Liver (tissue), 9 donors: ENCODE measurements around the gene FMN1. TPM values are rescaled to one million over a fixed set of nuclear protein-coding genes. Genes with fewer than 3 reads are reported as not detected.

Source experiments
- DNase-seq: peaks from one replicate; pipeline ENCODE4 v3.0.0-alpha.2; 2017; ENCODE audit warnings: low spot score
- H3K27ac ChIP-seq, 2 donors: one replicate each; pipeline ENCODE4 v1.7.0; 2013; ENCODE audit warnings: inconsistent platforms in 2 of 2, low read length in 2 of 2, control low read depth in 1 of 2, low read depth in 1 of 2, mild to moderate bottlenecking in 1 of 2
- H3K27me3 ChIP-seq, 4 donors: one replicate each; pipeline versions ENCODE4 v1.6.1 to v1.7.0; 2013; ENCODE audit warnings: low read length in 3 of 4, inconsistent platforms in 1 of 4, mild to moderate bottlenecking in 1 of 4, moderate library complexity in 1 of 4; ENCODE audit not compliant: control insufficient read depth in 4 of 4, insufficient read depth in 4 of 4
- H3K36me3 ChIP-seq, 4 donors: one replicate each; pipeline versions ENCODE4 v1.6.1 to v1.7.0; 2013; ENCODE audit warnings: low read length in 3 of 4, mild to moderate bottlenecking in 3 of 4, low read depth in 1 of 4, moderate library complexity in 1 of 4; ENCODE audit not compliant: control insufficient read depth in 4 of 4, insufficient read depth in 3 of 4
- H3K4me1 ChIP-seq, 4 donors: one replicate each; pipeline versions ENCODE4 v1.6.1 to v1.7.0; 2013; ENCODE audit warnings: low read length in 3 of 4, mild to moderate bottlenecking in 3 of 4, moderate library complexity in 1 of 4; ENCODE audit not compliant: control insufficient read depth in 4 of 4, insufficient read depth in 4 of 4
- H3K4me3 ChIP-seq, 3 donors: one replicate each; pipeline versions ENCODE4 v1.6.1 to v1.7.0; 2013; ENCODE audit warnings: low read length in 3 of 3, control low read depth in 1 of 3, low read depth in 1 of 3, mild to moderate bottlenecking in 1 of 3
- H3K9ac ChIP-seq, 2 donors: one replicate each; pipeline ENCODE4 v1.7.0; 2013; ENCODE audit warnings: low read length in 2 of 2, mild to moderate bottlenecking in 2 of 2, moderate library complexity in 2 of 2, control low read depth in 1 of 2, low read depth in 1 of 2
- H3K9me3 ChIP-seq, 4 donors: one replicate each; pipeline versions ENCODE4 v1.6.1 to v1.7.0; 2013; ENCODE audit warnings: low read length in 3 of 4; ENCODE audit not compliant: control insufficient read depth in 4 of 4
- CTCF ChIP-seq: fragments of 150-350 bp; IDR thresholded peaks from 2 replicates; pipeline ENCODE4 v1.5.1; 2017; ENCODE audit warnings: improper control_type of control experiment, low read depth, low read length; ENCODE audit not compliant: missing input control
- EGR1 ChIP-seq, 2 donors: IDR thresholded peaks; 2 replicates each; pipeline ENCODE4 v1.6.1; 2016 to 2018; ENCODE audit warnings: antibody characterized with exemption in 2 of 2, low read depth in 2 of 2
- FOXA2 ChIP-seq: IDR thresholded peaks from 2 replicates; pipeline ENCODE4 v1.6.1; 2016; ENCODE audit warnings: antibody characterized with exemption
- GABPA ChIP-seq, 2 donors: IDR thresholded peaks in 1 of 2; conservative IDR thresholded peaks in 1 of 2; 2 replicates each; pipeline ENCODE4 v1.6.1; 2016; ENCODE audit warnings: antibody characterized with exemption in 2 of 2, mild to moderate bottlenecking in 1 of 2, moderate library complexity in 1 of 2
- HNF4A ChIP-seq, 2 donors: conservative IDR thresholded peaks; 2 replicates each; pipeline ENCODE4 v1.6.1; 2016; ENCODE audit warnings: antibody characterized with exemption in 2 of 2, mild to moderate bottlenecking in 2 of 2
- HNF4G ChIP-seq: IDR thresholded peaks from 2 replicates; pipeline ENCODE4 v1.6.1; 2016; ENCODE audit warnings: antibody characterized with exemption
- JUND ChIP-seq, 2 donors: IDR thresholded peaks; 2 replicates each; pipeline ENCODE4 v1.6.1; 2016; ENCODE audit warnings: antibody characterized with exemption in 2 of 2
- NR2F2 ChIP-seq: IDR thresholded peaks from 2 replicates; pipeline ENCODE4 v1.6.1; 2016; ENCODE audit warnings: antibody characterized with exemption
- RAD21 ChIP-seq, 2 donors: IDR thresholded peaks; 2 replicates each; pipeline ENCODE4 v1.6.1; 2016; ENCODE audit warnings: antibody characterized with exemption in 2 of 2, mild to moderate bottlenecking in 2 of 2
- REST ChIP-seq: IDR thresholded peaks from 2 replicates; pipeline ENCODE4 v1.6.1; 2016; ENCODE audit warnings: antibody characterized with exemption, mild to moderate bottlenecking
- RXRA ChIP-seq, 2 donors: IDR thresholded peaks; 2 replicates each; pipeline ENCODE4 v1.6.1; 2017 to 2018; ENCODE audit warnings: antibody characterized with exemption in 2 of 2, mild to moderate bottlenecking in 1 of 2
- SP1 ChIP-seq: IDR thresholded peaks from 2 replicates; pipeline ENCODE4 v1.6.1; 2018; ENCODE audit warnings: antibody characterized with exemption, mild to moderate bottlenecking
- TAF1 ChIP-seq: conservative IDR thresholded peaks from 2 replicates; pipeline ENCODE4 v1.6.1; 2016; ENCODE audit warnings: antibody characterized with exemption, mild to moderate bottlenecking
- YY1 ChIP-seq: IDR thresholded peaks from 2 replicates; pipeline ENCODE4 v1.6.1; 2016; ENCODE audit warnings: antibody characterized with exemption, mild to moderate bottlenecking
- ZBTB33 ChIP-seq: IDR thresholded peaks from 2 replicates; pipeline ENCODE4 v1.6.1; 2016; ENCODE audit warnings: antibody characterized with exemption
- WGBS: extraction: QIAGEN DNeasy Blood & Tissue Kit; methylation state at CpG from one replicate; pipeline ENCODE4 v1.1.7; 2013; 5-methylcytosine and 5-hydroxymethylcytosine counted together
- polyA plus RNA-seq, 2 donors: library from polyadenylated mRNA; stranded (reverse) in 1 of 2; unstranded in 1 of 2; fragments of 200-250 nt in 1 of 2; fragments of >200 nt in 1 of 2; fragmentation: Nextera tagmentation in 1 of 2; extraction: Ambion mirVana in 1 of 2; gene quantifications; one replicate each; pipeline versions ENCODE4 v1.2.1 to v1.2.3, GENCODE V29; 2013 to 2015
- total RNA-seq, 2 donors: library from RNA; depleted of rRNA; stranded (reverse); fragments of >200 nt; gene quantifications; one replicate each; pipeline ENCODE4 v1.2.3, GENCODE V29; 2014
- TF ChIP-seq, protein P1 (sequence below): IDR thresholded peaks from 2 replicates; pipeline ENCODE4 v1.6.1; 2016; ENCODE audit warnings: antibody characterized with exemption
- donor health status: healthy.
- donor health status: healthy.
- donor health status: healthy.
- donor health status: healthy.
- donor health status: healthy.

Gene FMN1
- total and polyA plus RNA-seq, 4 donors = 0.21 to 5.4 (median 0.53) TPM

GRCh38 chr15:32957219-32957618 is 237.3 kb downstream of the FMN1 start (continued):
- TF ChIP-seq REST (no peak), HNF4A (conservative IDR thresholded peaks at IDR 0.05) (no peak), RAD21 (IDR thresholded peaks at IDR 0.05) (no peak), SP1 (no peak), RXRA (IDR thresholded peaks at IDR 0.05) (no peak)

DNA sequence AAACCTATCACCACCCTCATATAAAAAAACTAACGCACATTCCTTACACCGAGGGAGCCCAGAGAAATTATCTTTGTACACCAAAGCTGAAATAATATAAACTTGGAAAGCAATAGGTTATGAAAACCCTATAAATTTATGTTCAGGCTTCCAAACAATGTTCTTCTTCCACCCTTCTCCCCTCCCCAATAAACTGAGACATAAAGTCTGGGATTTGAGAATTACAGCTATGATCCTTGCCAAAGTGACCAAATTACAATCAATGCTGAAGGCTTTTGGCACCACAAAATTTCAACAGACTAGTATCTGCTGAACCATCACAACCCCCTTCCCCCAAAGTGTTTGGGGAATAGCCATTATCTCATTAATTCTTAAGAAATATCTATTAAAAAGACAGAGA is 237.8 kb downstream of the FMN1 start:
- Histone ChIP-seq H3K27me3 (peaks cover 0 to 8% (median 0%) of the 10 kb centered on the region in 4 donors), H3K36me3 (no peaks in the 10 kb centered on the region), H3K27ac (no peak overlapping the region), H3K9ac (no peak overlapping the region), H3K9me3 (no peaks in the 10 kb centered on the region), H3K4me3 (no peak overlapping the region), H3K4me1 (no peaks in the 10 kb centered on the region)
- no peak for DNase-seq
- TF ChIP-seq YY1 = no peak
- no peak for TF ChIP-seq TAF1
- no peak for TF ChIP-seq NR2F2
- 82% methylated on average over 2 of the region's 2 CpGs for WGBS

- H3K27me3 ChIP-seq = peaks cover 0 to 8% (median 0%) of the 10 kb centered on the region in 4 donors
- H3K36me3 ChIP-seq = no peaks in the 10 kb centered on the region
- TF ChIP-seq RAD21 (IDR thresholded peaks at IDR 0.05) = peak; percentile 56 to 71
- TF ChIP-seq HNF4G = no peak
- peak; percentile 27 for TF ChIP-seq CTCF
- H3K4me3 ChIP-seq = no peak overlapping the region
- no peaks in the 10 kb centered on the region for H3K9me3 ChIP-seq
- H3K27ac ChIP-seq = no peak overlapping the region
- no peak for DNase-seq
- WGBS = 61% methylated on average over 1 of the region's 1 CpG
- H3K4me1 ChIP-seq = no peaks in the 10 kb centered on the region
- H3K9ac ChIP-seq = no peak overlapping the region
Observed at GRCh38 chr15:32956006-32956405, 238.5 kb downstream of the FMN1 start.

DNA sequence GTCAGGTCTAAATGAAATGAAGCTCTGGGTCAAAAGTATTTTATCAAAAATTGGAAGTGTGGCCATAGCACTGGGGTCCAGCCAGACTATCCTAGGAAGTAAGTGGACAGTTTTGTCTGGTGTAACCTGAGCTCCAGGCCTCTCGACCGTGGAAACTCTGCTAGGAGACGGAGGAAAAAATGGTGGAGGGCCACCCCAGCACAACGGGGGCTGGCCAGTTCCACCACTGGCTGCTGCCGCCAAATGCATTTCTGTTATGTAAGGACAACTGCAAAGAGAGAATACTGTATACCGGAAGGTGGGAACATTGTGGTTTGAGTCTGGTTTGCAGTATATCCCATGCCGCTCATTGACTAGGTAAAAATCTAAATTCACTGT is 241.0 kb downstream of the FMN1 start:
- 80% methylated on average over 7 of the region's 7 CpGs for WGBS
- Histone ChIP-seq H3K27me3 (peaks cover 0 to 8% (median 0%) of the 10 kb centered on the region in 4 donors), H3K4me1 (no peaks in the 10 kb centered on the region), H3K4me3 (no peak overlapping the region), H3K36me3 (no peaks in the 10 kb centered on the region), H3K27ac (no peak overlapping the region), H3K9me3 (peaks cover 0 to 4% (median 0%) of the 10 kb centered on the region in 4 donors), H3K9ac (no peak overlapping the region)
- DNase-seq = no peak
- TF ChIP-seq CTCF (no peak), GABPA (IDR thresholded peaks at IDR 0.05 in 1 of 2, conservative IDR thresholded peaks at IDR 0.05 in 1 of 2) (no peak), NR2F2 (no peak), EGR1 (IDR thresholded peaks at IDR 0.05; ENCODE audit: low read depth in 2 of 2) (no peak), RXRA (IDR thresholded peaks at IDR 0.05) (no peak), JUND (IDR thresholded peaks at IDR 0.05) (no peak), ZBTB33 (no peak), FOXA2 (no peak), RAD21 (IDR thresholded peaks at IDR 0.05) (no peak)
- TF ChIP-seq, protein P1, sequence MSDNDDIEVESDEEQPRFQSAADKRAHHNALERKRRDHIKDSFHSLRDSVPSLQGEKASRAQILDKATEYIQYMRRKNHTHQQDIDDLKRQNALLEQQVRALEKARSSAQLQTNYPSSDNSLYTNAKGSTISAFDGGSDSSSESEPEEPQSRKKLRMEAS = no peak
